Skeletal muscle cell (primary cell): ENCODE measurements around the gene POLDIP2.

Experiments used
- DNase-seq: peaks from one replicate; pipeline ENCODE4 v3.0.0-alpha.2; 2010; ENCODE audit warnings: low read depth
- H3K4me3 ChIP-seq: 2 replicates; pipeline ENCODE4 v1.5.1; 2011; ENCODE audit warnings: low read depth, mild to moderate bottlenecking, control low read depth, low read length, moderate library complexity

POLDIP2 gene

GRCh38 chr17:28324781-28325180, 32.5 kb downstream of the POLDIP2 start:
- DNase-seq = no peak
- H3K4me3 ChIP-seq = no peak overlapping the region

DNA sequence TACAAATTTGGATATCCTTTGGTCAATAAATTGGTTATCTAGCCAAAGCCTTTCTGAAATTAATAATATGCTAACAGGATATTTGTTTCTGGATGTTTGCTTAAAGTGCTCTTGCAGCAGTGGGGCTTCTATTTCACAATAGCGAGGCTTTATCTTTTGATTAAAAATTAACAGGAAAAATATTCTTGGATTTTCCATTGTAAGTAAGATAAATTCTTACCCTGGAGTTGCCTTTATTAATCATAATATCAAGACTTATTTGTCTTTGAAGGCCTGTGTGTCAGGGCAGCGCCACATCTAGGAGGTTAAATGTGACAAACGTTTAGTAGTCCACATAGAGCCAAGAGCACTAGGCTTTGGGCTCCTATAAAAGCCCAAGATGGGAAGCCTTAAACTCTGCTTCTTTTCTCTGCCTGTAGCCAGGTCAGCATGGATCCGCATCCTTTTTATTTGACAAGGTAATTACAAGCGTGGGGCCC, 33.0 kb downstream of the POLDIP2 start:
- no peak overlapping the region for H3K4me3 ChIP-seq
- no peak for DNase-seq

- peak overlapping the region; percentile 72 for H3K4me3 ChIP-seq
Measured at GRCh38 chr17:28320215-28321061, 36.9 kb downstream of the POLDIP2 start.

GRCh38 chr17:28319598-28319935, 37.8 kb downstream of the POLDIP2 start:
- H3K4me3 ChIP-seq = peak overlapping the region; percentile 72
- DNase-seq = no peak

More at GRCh38 chr17:28320215-28321061, 36.9 kb downstream of the POLDIP2 start:
- no peak for DNase-seq

- DNase-seq = peak; percentile 94
- H3K4me3 ChIP-seq = peak within 1 kb of the TSS; percentile 72
Measured at GRCh38 chr17:28318759-28319597, 38.3 kb downstream of the POLDIP2 start, which contains the start of gene TMEM97. Gene TMEM97 (plus strand): TSS chr17:28319200. CDS start chr17:28319240, 40 bp downstream.

- DNase-seq = no peak
- H3K4me3 ChIP-seq = peak overlapping the region; percentile 72
Measured at GRCh38 chr17:28317966-28318758, 39.2 kb downstream of the POLDIP2 start.

DNA sequence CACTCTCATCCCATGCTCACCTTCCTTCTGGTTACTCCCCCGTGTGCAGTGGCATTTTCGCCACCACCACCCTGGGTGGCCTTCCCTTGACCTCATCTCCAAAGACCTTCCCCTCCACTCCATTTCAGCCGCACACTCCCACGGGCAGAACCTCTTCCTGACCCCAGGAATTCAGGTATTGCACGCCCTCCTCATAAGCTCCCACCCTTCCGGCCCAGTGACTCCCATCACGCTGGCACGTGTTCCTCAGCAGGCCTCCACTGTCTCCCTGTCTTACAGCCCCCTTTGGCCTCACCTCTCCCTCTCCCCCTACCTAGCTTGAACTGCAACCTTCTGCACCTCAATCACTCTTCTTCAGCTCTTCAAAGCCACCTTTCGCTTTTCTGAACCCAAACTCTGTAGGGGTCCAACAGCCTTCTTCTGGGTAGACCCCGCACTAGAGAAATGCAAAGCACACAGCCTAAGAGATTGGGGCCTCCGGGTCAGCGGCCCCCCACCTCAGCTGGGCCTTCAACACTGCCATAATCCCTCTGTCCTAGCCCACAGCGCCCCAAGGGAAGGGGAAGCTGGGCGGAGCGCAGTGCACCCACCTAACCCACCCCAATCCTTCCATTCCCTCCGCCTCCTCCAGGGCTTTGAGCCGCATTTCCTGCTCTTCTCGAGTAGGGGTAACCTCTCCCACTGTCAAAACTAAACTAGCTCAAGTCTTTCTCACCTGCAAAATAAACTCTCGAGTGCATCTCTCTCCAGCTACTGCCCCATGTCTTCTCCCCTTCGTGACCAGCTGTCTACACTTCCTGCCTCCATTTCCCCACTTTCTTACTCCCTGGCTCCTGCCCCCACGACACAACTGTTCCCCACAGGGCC, 40.0 kb downstream of the POLDIP2 start:
- H3K4me3 ChIP-seq = no peak overlapping the region

DNA sequence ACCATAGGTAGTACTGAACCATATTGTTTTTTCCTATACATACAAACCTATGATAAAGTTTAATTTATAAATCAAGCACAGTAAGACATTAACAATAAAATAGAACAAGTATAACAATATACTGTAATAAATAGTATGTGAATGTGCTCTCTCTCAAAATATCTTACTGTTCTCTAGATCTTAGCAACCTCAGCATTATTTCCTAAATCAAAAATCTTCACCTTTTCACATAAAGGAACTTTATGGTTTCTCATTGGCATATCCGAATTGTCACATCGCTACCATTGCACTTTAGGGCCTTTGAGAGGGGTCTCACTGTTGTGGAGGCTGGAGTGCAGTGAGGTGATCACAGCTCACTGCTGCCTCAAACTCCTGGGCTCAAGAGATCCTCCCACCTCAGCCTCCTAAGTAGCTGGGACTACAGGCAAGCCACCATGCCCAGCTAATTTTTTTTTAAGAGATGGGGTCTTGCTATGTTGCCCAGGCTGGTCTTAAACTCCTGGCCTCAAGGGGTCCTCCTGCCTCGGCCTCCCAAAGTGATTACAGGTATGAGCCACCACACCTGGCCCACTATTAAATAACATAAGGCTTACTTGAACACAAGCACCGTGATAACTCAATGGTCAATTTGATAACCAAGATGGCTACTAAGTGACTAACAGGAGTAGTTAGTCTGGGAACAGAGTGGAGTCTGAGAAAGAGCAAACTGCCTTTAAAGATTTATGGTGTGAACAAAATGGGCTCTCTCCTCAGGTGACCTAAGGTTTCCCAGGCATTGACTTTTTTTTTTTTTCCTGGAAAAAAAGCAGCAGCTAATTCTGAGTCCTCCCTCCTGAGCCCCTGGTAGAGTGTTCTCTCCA, 41.3 kb downstream of the POLDIP2 start:
- DNase-seq = no peak
- H3K4me3 ChIP-seq = no peak overlapping the region

More for the DNA sequence above, 40.0 kb downstream of the POLDIP2 start:
- no peak for DNase-seq

- DNase-seq = no peak
- no peak overlapping the region for H3K4me3 ChIP-seq
Measured at GRCh38 chr17:28313841-28314240, 43.5 kb downstream of the POLDIP2 start.

GRCh38 chr17:28306954-28307401, 50.3 kb downstream of the POLDIP2 start:
- H3K4me3 ChIP-seq = no peak overlapping the region
- DNase-seq = no peak

GRCh38 chr17:28298449-28298848, 58.9 kb downstream of the POLDIP2 start:
- no peak overlapping the region for H3K4me3 ChIP-seq
- no peak for DNase-seq
